DND-41 (cell line): ENCODE data around the gene MVB12B.

Experiments
- CTCF ChIP-seq: IDR thresholded peaks from 2 replicates; pipeline ENCODE4 v1.5.1; 2012; ENCODE audit warnings: borderline replicate concordance, low read length, moderate library complexity, mild to moderate bottlenecking; ENCODE audit not compliant: poor library complexity, severe bottlenecking; ENCODE audit errors: extremely low read depth
- EZH2 ChIP-seq: IDR thresholded peaks from 3 replicates; pipeline ENCODE4 v1.6.1; 2012; ENCODE audit warnings: borderline replicate concordance, low read depth, mild to moderate bottlenecking, moderate library complexity, low read length, inconsistent platforms; ENCODE audit not compliant: severe bottlenecking

GRCh38 chr9:126520453-126520852, 193.8 kb downstream of the MVB12B start:
- TF ChIP-seq CTCF (no peak), EZH2 (no peak)
